ENCODE results near the gene LRRC8B. TPM values are rescaled to one million over a fixed set of nuclear protein-coding genes. Genes with fewer than 3 reads are reported as not detected.
"Not testable (repeated sequence)": the region's sequence is repeated elsewhere in the genome, so short reads cannot be mapped to it uniquely, and the experiment has no call there.

Gene LRRC8B
- total and polyA plus RNA-seq, 7 experiments from 2014 or later, result 8.8 to 23.0 (median 16.7) TPM

DNA sequence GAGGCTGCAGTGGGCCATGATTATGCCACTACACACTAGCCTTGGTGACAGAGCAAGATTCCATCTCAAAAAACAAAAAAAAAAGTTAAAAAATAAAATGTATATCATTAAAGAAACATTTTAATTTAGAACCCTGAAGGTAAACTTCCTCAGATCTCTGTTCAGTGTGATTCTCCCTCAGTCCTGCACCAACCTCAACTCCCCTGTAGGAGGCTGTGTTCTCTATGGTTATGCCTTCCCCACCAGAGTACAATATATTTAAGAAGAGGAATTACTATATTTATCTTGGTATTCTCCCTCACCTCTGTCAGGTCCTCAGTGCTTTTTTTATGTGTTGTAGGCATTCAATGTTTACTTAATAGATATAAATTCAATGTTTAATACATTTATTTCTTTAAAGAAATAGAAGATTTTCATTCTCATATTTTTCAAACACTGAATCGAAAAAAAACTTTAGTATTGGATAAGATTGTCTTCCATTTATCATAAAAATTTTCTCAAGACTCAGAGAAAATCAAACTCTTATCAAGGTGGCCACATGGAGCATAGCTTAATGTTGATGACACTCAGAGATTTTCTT is 4.8 kb upstream of the LRRC8B start:
- peak in 7 of 9 donors; percentile 28 to 63 (median 56) for DNase-seq
- peaks cover 0 to 2% (median 0%) of the 10 kb centered on the region in 5 donors for H3K27me3 Mint-ChIP-seq
- ATAC-seq, result peak; percentile 54
- Histone ChIP-seq H3K36me3 (ENCODE audit: control insufficient read depth in 2 of 3, insufficient read depth in 3 of 3, low read length in 3 of 3) (peaks cover 0 to under 1% (median 0%) of the 10 kb centered on the region in 3 experiments), H3K27me3 (ENCODE audit: control insufficient read depth in 2 of 2, insufficient read depth in 2 of 2, low read length in 2 of 2) (no peaks in the 10 kb centered on the region), H3K27ac (ENCODE audit: low read depth, low read length) (no peak overlapping the region), H3K4me3 (ENCODE audit: low read length) (no peak overlapping the region), H3K4me1 (ENCODE audit: control insufficient read depth in 2 of 2, insufficient read depth in 2 of 2, low read length in 2 of 2) (peaks cover 0 to 12% of the 10 kb centered on the region in 2 donors), H3K9me3 (ENCODE audit: control insufficient read depth in 2 of 3, low read length in 3 of 3) (no peaks in the 10 kb centered on the region)
- H3K9me3 Mint-ChIP-seq, result peaks cover 0 to 4% (median 0%) of the 10 kb centered on the region in 11 donors
- ChIA-PET POLR2A (interaction anchor here (0.7 to 0.8 kb wide), 2 partner anchors 238 to 243 kb away, joined by 3 read pairs; no protein-coding TSS in a partner anchor), CTCF (interaction anchor here (0.7 to 2.7 kb wide), 10 partner anchors 36 to 246 kb away, joined by 3 to 10 read pairs (median 5); no protein-coding TSS in a partner anchor)
- no peak overlapping the region for H3K4me3 Mint-ChIP-seq
- peaks cover 5 to 19% (median 9%) of the 10 kb centered on the region in 7 donors for H3K4me1 Mint-ChIP-seq
- H3K27ac Mint-ChIP-seq, result no peak overlapping the region
- H3K36me3 Mint-ChIP-seq, result peaks cover 0 to 6% (median 0%) of the 10 kb centered on the region in 5 donors
- intact Hi-C loops (cut with micrococcal nuclease), result loop anchor here (1.0 to 10.0 kb wide), 7 partner anchors 37 to 467 kb away; partner anchors contain the start of gene GBP5 (in 1 of the 2)

- H3K4me3 Mint-ChIP-seq; DNase-seq; H3K4me3 ChIP-seq (ENCODE audit: low read length); ATAC-seq; H3K9me3 Mint-ChIP-seq; H3K36me3 ChIP-seq (ENCODE audit: control insufficient read depth in 2 of 3, insufficient read depth in 3 of 3, low read length in 3 of 3); H3K9me3 ChIP-seq (ENCODE audit: control insufficient read depth in 2 of 3, low read length in 3 of 3); H3K27ac ChIP-seq (ENCODE audit: low read depth, low read length); H3K36me3 Mint-ChIP-seq; H3K27ac Mint-ChIP-seq; H3K27me3 ChIP-seq (ENCODE audit: control insufficient read depth in 2 of 2, insufficient read depth in 2 of 2, low read length in 2 of 2); H3K27me3 Mint-ChIP-seq: not testable (repeated sequence)
- peaks cover 7 to 28% (median 17%) of the 10 kb centered on the region in 7 donors for H3K4me1 Mint-ChIP-seq
- peaks cover 0 to 19% of the 10 kb centered on the region in 2 donors for H3K4me1 ChIP-seq (ENCODE audit: control insufficient read depth in 2 of 2, insufficient read depth in 2 of 2, low read length in 2 of 2)
- ChIA-PET POLR2A (interaction anchor here (1.0 to 1.7 kb wide), 3 partner anchors 86 to 241 kb away, joined by 4 to 5 read pairs (median 4); no protein-coding TSS in a partner anchor), CTCF (interaction anchor here (1.0 kb wide), 1 partner anchor 77 kb away, joined by 4 read pairs; no protein-coding TSS in a partner anchor)
- intact Hi-C loops (cut with micrococcal nuclease), result loop anchor here in 1 of 2 donors (5.0 to 10.0 kb wide), 2 partner anchors 35 to 247 kb away; partner anchors contain the start of gene GBP5
Observed at GRCh38 chr1:89521977-89522376, 2.7 kb upstream of the LRRC8B start.

DNA sequence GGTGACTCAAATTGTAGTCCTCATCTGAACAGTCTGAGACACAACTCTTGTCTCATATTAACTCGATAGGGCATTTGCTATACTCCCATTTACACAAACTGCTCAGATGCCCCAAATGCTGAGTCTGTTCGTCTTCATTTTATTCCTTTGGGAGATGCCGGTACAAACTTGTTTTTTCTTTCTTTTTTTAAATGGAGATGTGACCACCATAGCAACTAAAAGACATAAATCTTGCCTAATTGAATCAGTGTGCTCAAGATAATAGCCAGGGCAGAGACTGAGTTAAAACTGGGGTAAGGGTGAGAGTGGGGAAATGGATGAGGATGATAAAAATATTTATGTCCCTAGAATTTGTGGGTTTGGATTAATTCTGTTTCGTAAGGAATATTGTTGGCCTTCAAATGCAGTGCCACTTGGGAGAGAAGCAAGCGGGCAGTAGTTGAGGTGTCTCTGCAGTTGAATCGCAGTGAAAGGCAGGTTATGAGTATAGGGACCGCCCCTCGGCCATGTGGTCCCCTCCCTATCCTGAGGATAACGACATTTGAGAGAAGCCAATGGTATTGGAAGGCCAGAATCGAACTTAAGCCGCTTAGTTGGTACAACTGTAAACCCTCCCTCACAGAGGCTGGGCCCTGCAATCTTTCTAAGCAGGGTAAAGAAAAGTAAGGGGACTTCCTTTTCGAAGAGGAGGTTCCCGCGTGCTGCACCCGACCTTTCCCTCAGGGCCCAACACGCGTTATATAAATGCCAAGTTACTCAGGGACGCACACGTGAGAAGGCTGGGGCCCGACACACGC is 859 bp upstream of the LRRC8B start:
- no peaks in the 10 kb centered on the region for H3K9me3 ChIP-seq (ENCODE audit: control insufficient read depth in 2 of 3, low read length in 3 of 3)
- no peaks in the 10 kb centered on the region for H3K27me3 Mint-ChIP-seq
- H3K4me3 Mint-ChIP-seq, result peak overlapping the region in 1 of 10 donors; percentile 76
- peak overlapping the region; percentile 93 for H3K4me3 ChIP-seq (ENCODE audit: low read length)
- peaks cover 0 to 4% (median 0%) of the 10 kb centered on the region in 3 experiments for H3K36me3 ChIP-seq (ENCODE audit: control insufficient read depth in 2 of 3, insufficient read depth in 3 of 3, low read length in 3 of 3)
- H3K4me1 Mint-ChIP-seq, result peaks cover 7 to 28% (median 17%) of the 10 kb centered on the region in 7 donors
- H3K36me3 Mint-ChIP-seq, result peaks cover 0 to 8% (median 0%) of the 10 kb centered on the region in 5 donors
- H3K27ac ChIP-seq (ENCODE audit: low read depth, low read length), result peak overlapping the region; percentile 92
- H3K27me3 ChIP-seq (ENCODE audit: control insufficient read depth in 2 of 2, insufficient read depth in 2 of 2, low read length in 2 of 2), result no peaks in the 10 kb centered on the region
- peak in 7 of 9 donors; percentile 60 to 77 (median 69) for DNase-seq
- ATAC-seq, result peak; percentile 62
- H3K9me3 Mint-ChIP-seq, result peaks cover 0 to 4% (median 0%) of the 10 kb centered on the region in 11 donors
- H3K4me1 ChIP-seq (ENCODE audit: control insufficient read depth in 2 of 2, insufficient read depth in 2 of 2, low read length in 2 of 2), result peaks cover 7 to 34% of the 10 kb centered on the region in 2 donors
- peak overlapping the region in 8 of 9 donors; percentile 89 to 97 (median 93) for H3K27ac Mint-ChIP-seq
- intact Hi-C loops (cut with micrococcal nuclease), result loop anchor here (1.0 to 10.0 kb wide), 16 partner anchors 34 to 839 kb away; partner anchors contain the start of genes GBP2 (in 1 of the 2), GBP5 (in 1 of the 2), GTF2B (in 1 of the 2) and KYAT3 (in 1 of the 2)
- CTCF ChIA-PET, result interaction anchor here (0.8 to 0.9 kb wide), 2 partner anchors 85 to 87 kb away, joined by 3 to 4 read pairs; no protein-coding TSS in a partner anchor
- POLR2A ChIA-PET, result interaction anchor here (0.6 to 3.4 kb wide), 18 partner anchors 10 to 301 kb away, joined by 3 to 75 read pairs (median 3); partner anchors contain the start of gene LRRC8C

DNA sequence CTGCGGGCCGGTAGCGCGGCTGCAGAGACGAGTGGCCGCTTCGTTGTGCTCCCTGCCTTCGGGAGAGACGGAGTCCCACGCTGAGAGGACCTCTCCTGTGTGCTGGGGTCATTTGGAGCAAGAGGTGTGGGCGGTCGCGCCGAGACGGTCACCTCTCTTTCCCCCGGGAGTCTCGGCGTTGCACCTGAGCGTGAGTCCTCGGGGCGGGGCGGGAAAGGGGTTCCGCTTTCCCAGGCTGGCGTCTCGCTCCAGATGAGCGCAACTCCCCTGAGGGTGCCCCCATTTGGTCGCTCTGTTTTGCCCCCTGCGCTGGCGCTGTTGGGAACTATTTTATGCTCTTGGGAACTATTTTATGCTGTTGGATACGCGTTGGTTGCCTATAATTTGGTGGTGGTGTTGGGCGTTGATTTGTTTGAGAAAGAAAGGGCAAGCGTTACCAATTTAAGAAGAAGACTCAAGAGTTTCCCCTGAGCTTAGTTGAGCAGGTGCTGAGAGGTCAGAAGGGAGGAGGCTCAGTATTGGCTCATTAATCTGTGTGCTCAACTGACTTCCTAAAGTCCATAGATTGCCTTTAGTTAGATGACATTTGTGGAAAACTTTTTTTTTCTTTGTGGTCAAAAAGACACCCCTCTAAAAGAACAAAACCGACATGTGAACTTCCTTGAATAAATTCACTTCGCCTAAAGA is 683 bp downstream of the LRRC8B start:
- Mint-ChIP-seq H3K36me3 (peaks cover 0 to 13% (median 0%) of the 10 kb centered on the region in 5 donors), H3K4me1 (peaks cover 11 to 35% (median 21%) of the 10 kb centered on the region in 7 donors), H3K4me3 (no peak overlapping the region), H3K27me3 (no peaks in the 10 kb centered on the region), H3K27ac (peak overlapping the region in 6 of 9 donors; percentile 89 to 95 (median 92)), H3K9me3 (peaks cover 0 to 4% (median 0%) of the 10 kb centered on the region in 11 donors)
- Histone ChIP-seq H3K27me3 (ENCODE audit: control insufficient read depth in 2 of 2, insufficient read depth in 2 of 2, low read length in 2 of 2) (no peaks in the 10 kb centered on the region), H3K36me3 (ENCODE audit: control insufficient read depth in 2 of 3, insufficient read depth in 3 of 3, low read length in 3 of 3) (peaks cover 0 to 4% (median 0%) of the 10 kb centered on the region in 3 experiments), H3K4me1 (ENCODE audit: control insufficient read depth in 2 of 2, insufficient read depth in 2 of 2, low read length in 2 of 2) (peaks cover 7 to 34% of the 10 kb centered on the region in 2 donors), H3K27ac (ENCODE audit: low read depth, low read length) (peak overlapping the region; percentile 92), H3K9me3 (ENCODE audit: control insufficient read depth in 2 of 3, low read length in 3 of 3) (no peaks in the 10 kb centered on the region), H3K4me3 (ENCODE audit: low read length) (peak overlapping the region; percentile 93)
- POLR2A ChIA-PET, result interaction anchor here (0.6 to 3.4 kb wide), 6 partner anchors 79 to 318 kb away, joined by 3 to 75 read pairs (median 4); no protein-coding TSS in a partner anchor
- peak; percentile 21 to 53 (median 33) for DNase-seq
- CTCF ChIA-PET, result interaction anchor here (1.6 kb wide), 1 partner anchor 97 kb away, joined by 3 read pairs; no protein-coding TSS in a partner anchor
- intact Hi-C loops (cut with micrococcal nuclease), result loop anchor here (1.0 to 10.0 kb wide), 6 partner anchors 43 to 470 kb away; partner anchors contain the start of genes GBP2 (in 1 of the 2), GBP5 (in 1 of the 2) and ZNF326 (in 1 of the 2)
- ATAC-seq, result peak; percentile 9

GRCh38 chr1:89527256-89527655 is 2.6 kb downstream of the LRRC8B start:
- intact Hi-C loops (cut with micrococcal nuclease), result loop anchor here in 1 of 2 donors (1.0 to 10.0 kb wide), 2 partner anchors 18 to 252 kb away; partner anchors contain the start of gene GBP5
- H3K27ac ChIP-seq (ENCODE audit: low read depth, low read length), result peak overlapping the region; percentile 42
- Mint-ChIP-seq H3K4me1 (peaks cover 24 to 50% (median 39%) of the 10 kb centered on the region in 7 donors), H3K9me3 (peaks cover 0 to 4% (median 0%) of the 10 kb centered on the region in 11 donors), H3K4me3 (no peak overlapping the region), H3K27me3 (no peaks in the 10 kb centered on the region), H3K27ac (no peak overlapping the region), H3K36me3 (peaks cover 4 to 29% (median 12%) of the 10 kb centered on the region in 5 donors)
- H3K4me3 ChIP-seq (ENCODE audit: low read length), result no peak overlapping the region
- H3K9me3 ChIP-seq (ENCODE audit: control insufficient read depth in 2 of 3, low read length in 3 of 3), result no peaks in the 10 kb centered on the region
- no peaks in the 10 kb centered on the region for H3K27me3 ChIP-seq (ENCODE audit: control insufficient read depth in 2 of 2, insufficient read depth in 2 of 2, low read length in 2 of 2)
- POLR2A ChIA-PET, result interaction anchor here (1.6 kb wide), 1 partner anchor 81 kb away, joined by 12 read pairs; no protein-coding TSS in a partner anchor
- ATAC-seq (no peak), DNase-seq (no peak)
- H3K4me1 ChIP-seq (ENCODE audit: control insufficient read depth in 2 of 2, insufficient read depth in 2 of 2, low read length in 2 of 2), result peaks cover 7 to 34% of the 10 kb centered on the region in 2 donors
- H3K36me3 ChIP-seq (ENCODE audit: control insufficient read depth in 2 of 3, insufficient read depth in 3 of 3, low read length in 3 of 3), result peaks cover 0 to 8% (median 0%) of the 10 kb centered on the region in 3 experiments
- CTCF ChIA-PET, result no interaction called here

All from naive thymus-derived CD4-positive, alpha-beta T cell (primary cell).